Measurements from ENCODE around the gene ABCA4.

The ABCA4 gene

GRCh38 chr1:94104127-94104684 is 16.7 kb downstream of the ABCA4 start:
- DNase-seq, result no peak

- no peak for DNase-seq
These were observed 17.3 kb downstream of the ABCA4 start for GRCh38 chr1:94103608-94104007.

GRCh38 chr1:94101613-94102525 is 19.1 kb downstream of the ABCA4 start:
- DNase-seq, result no peak

- DNase-seq, result no peak
These were observed 19.9 kb downstream of the ABCA4 start for GRCh38 chr1:94100785-94101612.

- DNase-seq, result no peak
These were observed 20.7 kb downstream of the ABCA4 start for GRCh38 chr1:94100129-94100784.

GRCh38 chr1:94099303-94099702 is 21.6 kb downstream of the ABCA4 start:
- DNase-seq, result no peak

GRCh38 chr1:94098585-94099111 is 22.3 kb downstream of the ABCA4 start:
- no peak for DNase-seq

- DNase-seq, result no peak
These were observed 24.0 kb downstream of the ABCA4 start for GRCh38 chr1:94096797-94097549.

GRCh38 chr1:94095744-94096469 is 25.0 kb downstream of the ABCA4 start:
- no peak for DNase-seq

- no peak for DNase-seq
These were observed 25.8 kb downstream of the ABCA4 start for GRCh38 chr1:94095112-94095637.

- DNase-seq, result no peak
These were observed 26.4 kb downstream of the ABCA4 start for GRCh38 chr1:94094469-94095111.

GRCh38 chr1:94093996-94094395 is 27.0 kb downstream of the ABCA4 start:
- no peak for DNase-seq

GRCh38 chr1:94093396-94093795 is 27.6 kb downstream of the ABCA4 start:
- DNase-seq, result no peak

- DNase-seq, result no peak
These were observed 28.7 kb downstream of the ABCA4 start for GRCh38 chr1:94092210-94092613.

GRCh38 chr1:94090761-94091160 is 30.2 kb downstream of the ABCA4 start:
- no peak for DNase-seq

GRCh38 chr1:94087193-94087592 is 33.8 kb downstream of the ABCA4 start:
- no peak for DNase-seq

- DNase-seq, result no peak
These were observed 36.4 kb downstream of the ABCA4 start for GRCh38 chr1:94084547-94084946.

GRCh38 chr1:94084085-94084484 is 36.9 kb downstream of the ABCA4 start:
- no peak for DNase-seq

GRCh38 chr1:94083681-94084080 is 37.3 kb downstream of the ABCA4 start:
- no peak for DNase-seq

- DNase-seq, result no peak
These were observed 39.2 kb downstream of the ABCA4 start for GRCh38 chr1:94081566-94082344.

All from activated CD4-positive, alpha-beta T cell treated with anti-CD3 and anti-CD28 coated beads, Interleukin-2, amount 50 U/mL, for 16 hours (primary cell).